HG02885 (cell line): ENCODE data around the gene ANKRD31.

Experiments
- ATAC-seq: cut with Tn5 transposase; IDR thresholded peaks from one replicate; pipeline ENCODE4 v1.9.1; 2021; ENCODE audit warnings: mild to moderate bottlenecking; ENCODE audit not compliant: unreplicated experiment, poor library complexity

ANKRD31 gene

DNA sequence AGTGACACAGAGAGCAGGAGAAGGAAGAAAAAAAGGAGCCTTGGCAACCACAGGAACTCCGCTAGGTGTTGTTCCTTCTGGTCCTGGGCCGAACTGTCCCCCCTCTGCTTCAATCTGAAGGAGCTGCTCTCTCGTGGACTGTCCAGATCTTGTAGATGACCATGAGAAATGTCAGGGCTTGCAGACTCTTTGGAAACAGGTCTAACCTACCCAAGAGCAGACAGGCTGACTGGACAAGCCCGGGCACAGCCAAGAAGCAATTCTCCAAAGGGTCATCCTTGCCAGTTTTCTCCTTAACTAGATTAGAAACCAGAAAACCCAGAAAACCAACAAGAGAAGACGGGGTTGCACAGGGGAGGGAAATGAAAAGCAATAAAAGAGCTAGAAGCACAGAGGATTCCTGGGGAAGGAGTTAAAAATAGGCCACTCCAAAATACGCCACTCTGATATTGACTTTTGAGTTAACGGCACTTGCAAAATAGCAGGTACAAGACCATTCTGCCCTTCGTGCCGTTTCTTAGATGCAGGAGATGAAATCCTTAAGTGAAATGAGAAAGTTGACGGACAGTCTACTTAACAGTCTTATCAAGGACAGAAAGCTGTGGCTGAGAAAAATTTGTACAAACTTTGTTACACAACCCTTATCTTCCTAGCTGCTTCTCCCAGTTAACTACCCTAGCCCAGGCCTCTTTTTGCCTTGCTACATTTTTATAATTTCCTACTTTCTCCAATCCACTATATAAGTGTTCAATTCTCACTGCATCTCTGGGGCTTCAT, 190.1 kb downstream of the ANKRD31 start:
- no peak for ATAC-seq

DNA sequence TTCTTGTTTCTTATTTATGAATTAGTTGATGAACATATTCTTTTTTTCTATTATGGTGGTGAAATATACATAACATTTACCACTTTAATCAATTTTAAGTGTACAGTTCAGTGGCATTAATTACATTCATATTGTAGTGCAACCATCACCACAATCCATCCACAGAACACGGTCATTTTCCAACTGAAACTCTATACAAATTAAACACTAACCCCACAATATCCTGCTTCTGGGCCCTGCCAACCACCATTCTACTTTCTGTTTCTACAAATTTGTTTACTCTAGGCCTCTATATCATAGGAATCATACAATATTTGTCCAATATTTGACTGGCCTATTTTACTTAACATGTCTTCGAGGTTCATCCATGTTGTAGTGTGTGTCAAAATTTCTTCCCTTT, 191.6 kb downstream of the ANKRD31 start:
- no peak for ATAC-seq

DNA sequence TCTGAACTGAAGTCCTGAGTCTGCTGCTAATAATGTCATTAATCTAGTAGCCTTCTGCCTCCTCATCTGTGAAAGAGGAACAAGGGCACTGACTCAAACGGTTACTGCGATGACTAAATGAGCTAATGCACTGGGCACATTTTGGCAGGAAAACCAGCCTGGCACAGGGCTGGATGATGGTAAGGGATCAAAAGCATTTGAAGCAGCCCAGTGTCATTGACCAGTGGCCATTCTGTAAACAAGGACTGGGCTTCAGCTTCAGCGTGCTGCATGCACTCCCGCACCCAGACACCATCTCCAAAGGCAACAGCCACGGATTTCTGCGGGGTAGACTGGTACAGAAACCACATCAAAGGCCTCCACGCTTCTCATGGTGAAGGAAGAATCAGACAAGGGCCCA, 192.3 kb downstream of the ANKRD31 start:
- no peak for ATAC-seq

DNA sequence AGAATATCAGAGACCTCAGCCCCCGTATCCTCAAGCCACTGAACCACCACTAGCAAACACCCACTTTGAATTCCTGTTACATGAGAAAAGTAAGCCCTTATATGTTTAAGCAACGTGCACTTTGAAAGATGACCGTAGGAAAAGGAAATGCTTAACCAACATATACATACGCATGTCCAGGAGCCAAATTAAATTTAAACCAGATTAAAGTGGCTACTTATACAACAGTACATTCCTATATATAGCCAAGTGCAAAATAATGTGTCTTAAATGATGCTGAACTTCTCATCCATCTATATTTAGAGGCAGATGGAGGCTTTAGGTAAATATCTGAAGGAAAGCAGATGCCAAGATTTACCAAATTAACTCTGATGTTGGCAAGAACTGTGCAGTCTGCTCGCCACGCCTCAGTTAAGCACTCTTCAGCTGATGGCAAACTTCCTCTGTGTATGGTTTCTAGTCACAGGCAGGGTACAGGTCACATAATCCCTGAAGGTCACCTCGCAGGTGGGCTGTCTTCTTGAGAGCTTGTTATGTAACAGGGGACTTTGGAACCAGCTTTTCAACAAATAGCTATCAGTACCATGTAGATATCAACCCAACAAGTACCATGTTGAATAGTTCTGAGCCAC, 192.9 kb downstream of the ANKRD31 start:
- no peak for ATAC-seq

DNA sequence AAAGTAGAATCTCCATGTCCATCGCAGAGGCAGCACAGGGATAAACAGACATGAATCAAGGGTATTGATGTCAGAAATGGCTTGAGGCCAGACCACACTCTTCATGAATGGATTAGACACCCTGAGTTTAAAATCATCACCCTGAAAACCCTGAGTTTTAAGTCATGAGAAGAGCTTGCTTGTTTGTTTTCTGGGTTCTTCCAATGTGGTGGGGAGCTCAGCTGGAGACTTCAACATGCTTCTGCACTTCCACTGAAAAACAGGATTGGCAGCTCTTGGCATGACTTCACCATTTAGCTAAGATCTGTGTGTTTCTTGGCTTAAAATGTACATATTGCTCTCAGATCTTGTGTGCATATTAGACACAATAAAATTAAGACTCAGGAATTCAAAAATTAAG, 194.2 kb downstream of the ANKRD31 start:
- no peak for ATAC-seq

DNA sequence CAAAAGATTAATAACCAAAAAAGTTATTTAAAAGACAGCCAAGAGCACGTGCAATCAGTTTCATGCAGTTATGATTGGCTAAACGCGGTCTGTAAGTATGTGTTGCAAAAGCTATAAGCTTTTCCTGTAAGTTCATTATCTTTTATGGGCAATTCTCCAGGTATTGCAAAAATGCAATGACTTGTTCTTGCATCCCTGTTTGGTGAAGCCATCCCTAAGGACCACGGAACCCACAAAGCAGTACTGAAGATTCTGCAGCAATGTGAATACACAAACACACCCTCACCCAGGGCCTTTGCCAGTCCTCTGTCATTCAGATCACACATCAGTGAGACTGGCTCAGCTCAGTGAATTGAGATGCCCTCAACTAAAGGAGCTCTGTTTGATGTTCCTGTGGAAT, 195.7 kb downstream of the ANKRD31 start:
- ATAC-seq: no peak

DNA sequence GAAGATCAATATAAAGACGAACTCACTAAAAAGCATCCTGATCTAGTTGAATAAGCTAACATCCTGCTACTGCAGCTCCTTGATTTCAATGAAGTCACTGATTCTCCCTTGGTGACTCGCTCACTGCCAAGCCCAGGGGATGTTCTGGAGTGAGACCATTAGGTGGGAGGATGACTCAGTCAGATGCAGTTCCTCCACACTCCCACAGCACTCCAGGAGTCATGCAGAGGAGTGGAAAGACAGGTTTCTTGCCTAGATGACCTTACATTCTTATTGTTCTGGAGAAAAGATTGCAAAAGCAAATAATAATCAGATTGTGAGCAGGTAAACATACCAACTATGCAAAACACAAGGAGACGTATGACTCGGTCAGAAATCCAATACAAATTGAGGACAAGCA, 199.6 kb downstream of the ANKRD31 start:
- ATAC-seq: no peak

DNA sequence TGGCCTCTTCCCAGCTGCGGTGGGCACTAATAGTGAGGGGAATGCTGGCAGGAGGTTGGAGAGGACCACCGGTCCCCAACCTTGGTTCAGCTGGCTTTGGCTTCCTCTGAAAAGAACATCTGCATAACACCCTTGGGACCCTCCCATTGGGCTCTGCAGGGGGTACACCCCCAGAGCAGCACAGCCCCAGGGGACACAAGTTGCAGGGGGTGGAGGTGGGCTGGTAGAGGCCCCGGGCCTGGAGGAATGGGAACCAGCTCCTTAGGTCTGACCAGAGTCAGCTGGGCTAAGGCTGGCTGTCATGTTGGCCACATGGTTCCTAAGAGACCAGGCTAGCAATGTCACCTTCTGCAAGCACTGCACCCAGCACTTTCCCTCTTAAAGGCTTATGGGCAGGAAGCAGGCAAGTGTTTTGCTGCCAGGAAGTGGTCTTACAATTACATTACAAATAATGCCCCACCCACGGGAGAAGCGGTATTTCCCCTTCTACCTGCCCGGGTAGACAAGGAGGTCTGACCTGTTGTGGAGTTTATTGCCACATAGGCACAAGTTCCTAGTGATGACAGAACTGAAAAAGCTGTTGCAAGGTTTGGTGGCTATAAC, 202.4 kb downstream of the ANKRD31 start:
- no peak for ATAC-seq

DNA sequence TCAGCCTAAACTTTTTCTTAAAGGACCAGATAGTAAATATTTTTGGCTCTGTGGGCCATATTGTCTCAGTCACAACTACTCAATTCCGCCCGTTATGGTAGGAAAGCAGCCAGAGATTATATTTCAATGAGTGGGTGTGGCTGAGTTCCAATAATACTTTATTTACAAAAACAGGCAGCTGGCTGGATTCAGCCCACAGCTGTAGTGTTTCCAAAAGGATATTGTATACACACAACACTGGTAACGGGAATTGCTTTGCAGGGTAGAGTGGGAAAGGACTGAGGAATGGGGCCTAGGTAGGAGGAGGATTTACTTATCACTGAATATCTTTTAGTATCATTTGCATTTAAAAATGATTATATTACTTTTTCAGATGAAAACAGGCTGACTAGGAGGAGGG, 205.3 kb downstream of the ANKRD31 start:
- no peak for ATAC-seq

DNA sequence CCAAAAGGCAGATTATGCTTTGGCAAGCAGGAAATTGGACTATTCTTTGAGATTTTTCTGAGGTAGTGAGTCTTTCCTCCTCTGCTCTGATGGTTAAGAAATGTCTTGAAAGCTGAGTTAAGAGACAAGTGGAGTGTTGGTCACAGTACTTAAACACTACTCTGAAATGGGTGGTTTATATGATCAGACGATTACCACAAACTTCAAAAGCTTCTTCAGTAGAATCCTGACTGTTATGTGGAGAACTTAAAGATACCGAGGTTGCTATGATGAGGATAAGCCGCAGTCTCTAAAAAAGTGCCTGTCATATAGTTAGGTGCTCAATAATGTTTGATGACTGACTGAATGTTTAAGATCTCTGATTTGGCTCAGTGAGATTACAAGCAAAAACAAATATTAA, 208.6 kb downstream of the ANKRD31 start:
- no peak for ATAC-seq

DNA sequence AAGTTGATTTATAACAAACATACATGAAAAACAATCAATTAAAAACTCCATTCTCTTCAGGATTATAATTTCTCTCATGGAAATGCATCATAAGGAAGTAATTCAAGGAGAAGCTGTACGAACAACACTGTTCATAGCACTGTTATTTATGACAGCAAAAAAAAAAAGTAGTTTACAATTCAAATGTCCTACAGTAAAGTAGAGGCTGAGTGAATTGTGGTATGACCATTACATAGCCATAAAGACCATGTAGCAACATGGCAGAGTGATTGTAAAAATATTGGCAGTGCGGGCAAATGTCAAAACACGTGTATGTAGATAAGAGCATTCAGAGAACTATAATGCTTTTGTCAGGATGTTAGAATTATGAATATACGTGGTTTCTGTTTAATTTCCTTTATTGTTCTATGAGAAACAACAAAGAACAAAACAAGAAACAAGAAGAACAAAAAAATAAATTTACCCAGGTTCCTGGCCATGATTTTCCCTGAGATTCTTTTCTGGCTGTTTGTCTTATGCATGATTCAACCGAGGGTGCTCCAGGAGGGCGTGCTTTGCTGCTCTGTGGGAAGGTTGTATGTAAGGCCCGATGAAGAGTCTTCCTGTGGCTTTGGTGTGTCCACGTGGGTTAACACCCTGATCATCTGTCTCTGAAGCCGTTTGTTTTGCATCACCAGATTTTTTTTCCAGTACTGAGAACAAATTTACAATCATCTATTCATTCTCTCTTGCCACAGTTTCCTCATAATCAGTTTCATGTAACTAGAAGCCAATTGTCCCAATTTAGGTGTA, 213.1 kb downstream of the ANKRD31 start:
- no peak for ATAC-seq

DNA sequence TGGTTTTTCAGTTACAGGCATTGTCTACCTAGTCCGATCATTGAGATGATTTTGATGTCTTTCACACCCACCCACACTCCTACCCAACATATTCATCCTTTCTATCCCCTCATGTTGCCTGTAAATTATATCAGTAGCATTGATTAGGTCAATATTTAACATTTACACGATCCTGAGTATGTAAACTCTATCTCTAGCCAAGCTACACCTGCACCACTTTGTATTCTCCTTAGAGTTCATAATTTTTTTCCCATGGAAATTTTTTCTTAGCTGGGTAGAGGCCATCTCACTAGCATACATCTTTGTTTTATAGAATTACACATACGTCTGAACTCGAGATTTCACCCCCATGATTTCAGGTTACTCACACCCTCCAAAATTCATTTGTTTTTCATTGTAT, 214.9 kb downstream of the ANKRD31 start:
- ATAC-seq: no peak

DNA sequence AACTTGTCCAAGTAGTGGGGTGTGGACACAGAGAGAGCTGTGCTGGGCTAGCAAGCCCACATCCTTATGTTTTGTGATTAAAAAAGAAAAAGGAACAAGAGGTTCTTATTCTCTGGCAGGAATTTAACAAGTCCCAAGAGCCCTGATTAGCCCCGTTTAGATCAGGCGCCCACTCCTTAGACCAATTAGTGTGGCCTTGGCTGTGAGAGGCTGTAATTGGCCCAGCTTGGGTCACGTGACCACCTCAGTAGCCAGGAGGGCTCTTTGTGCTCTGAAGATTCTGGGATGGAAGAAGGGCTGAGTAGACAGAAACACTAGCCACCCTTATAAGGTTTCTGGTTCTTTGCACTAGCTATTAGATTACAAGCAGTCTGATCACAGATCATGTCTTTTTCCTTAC, 215.5 kb downstream of the ANKRD31 start:
- ATAC-seq: no peak

DNA sequence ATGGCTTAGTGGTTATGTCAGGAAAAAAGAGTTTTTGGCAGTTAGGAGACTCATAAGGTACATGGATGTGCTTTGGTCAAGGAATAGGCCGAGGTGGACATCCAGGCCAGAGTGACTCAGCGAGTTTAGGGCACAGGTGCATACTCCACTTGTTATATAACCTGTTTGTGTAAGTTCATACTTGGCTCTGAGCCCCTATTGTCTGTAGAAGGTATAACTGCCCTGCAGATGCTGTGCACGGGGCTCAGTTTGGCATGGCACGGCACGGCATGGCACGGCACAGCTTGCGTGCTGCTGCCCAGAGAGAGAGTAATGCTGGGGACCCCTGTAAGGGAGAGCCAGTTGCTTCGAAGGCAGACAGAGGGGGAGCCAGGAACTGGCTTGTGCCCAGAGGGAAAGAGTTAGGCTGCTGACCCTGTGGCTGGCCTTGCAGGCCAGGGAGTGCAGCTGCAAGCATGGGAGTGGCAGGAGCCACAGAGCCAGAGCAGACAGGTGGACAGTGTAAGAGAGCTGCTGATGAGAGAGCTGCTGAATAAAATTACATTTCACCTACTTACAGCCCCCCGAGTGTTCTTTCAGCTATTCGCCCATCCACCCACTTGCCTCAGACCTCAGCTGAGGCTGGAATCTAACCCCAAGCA, 216.5 kb downstream of the ANKRD31 start:
- ATAC-seq: no peak

DNA sequence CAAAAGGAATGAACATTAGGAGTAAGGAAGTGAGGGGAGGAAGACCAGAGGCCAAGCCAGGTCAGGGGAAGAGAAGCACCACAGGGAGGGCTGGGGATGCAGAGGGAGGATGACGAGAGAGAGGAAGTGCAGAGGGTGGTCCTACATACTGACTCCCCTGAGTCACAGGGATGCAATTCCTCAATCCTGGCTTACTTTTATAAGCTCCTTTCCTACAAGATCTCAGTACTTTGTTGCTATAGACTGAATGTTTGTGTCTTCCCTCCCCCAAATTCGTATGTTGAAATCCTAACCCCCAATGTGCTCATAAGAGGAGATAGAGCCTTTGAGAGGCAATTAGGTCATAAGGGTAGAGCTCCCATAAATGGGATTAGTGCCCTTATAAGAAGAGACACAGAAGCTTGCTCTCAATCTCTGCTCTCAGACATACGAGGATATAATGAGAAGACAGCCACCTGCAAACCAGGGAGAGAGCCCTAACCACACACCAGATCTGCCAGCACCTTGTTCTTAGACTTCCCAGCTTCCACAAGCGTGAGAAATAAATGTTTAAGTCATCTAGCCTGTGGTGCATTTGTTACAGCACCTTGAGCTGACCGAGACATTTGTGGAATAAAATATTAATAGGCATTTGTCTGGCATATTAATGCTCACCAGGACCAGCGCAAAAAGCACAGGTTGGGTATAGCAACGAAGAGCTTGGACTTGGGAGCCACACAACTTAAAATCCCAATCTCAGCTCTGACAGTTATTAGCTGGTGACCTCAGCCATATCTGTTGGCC, 217.7 kb downstream of the ANKRD31 start:
- no peak for ATAC-seq
